Measurements from ENCODE around the gene GREB1L. TPM values are rescaled to one million over a fixed set of nuclear protein-coding genes. Genes with fewer than 3 reads are reported as not detected.

Gene GREB1L
- total RNA-seq, 1 donor from 2014 or later, result 0.70 TPM

- H3K27ac Mint-ChIP-seq (ENCODE audit: unreplicated experiment), result no peak overlapping the region
- H3K27me3 Mint-ChIP-seq (ENCODE audit: unreplicated experiment), result peaks cover 36% of the 10 kb centered on the region
- H3K4me3 Mint-ChIP-seq (ENCODE audit: unreplicated experiment), result no peak overlapping the region
- no peaks in the 10 kb centered on the region for H3K4me1 Mint-ChIP-seq (ENCODE audit: unreplicated experiment)
- DNase-seq (ENCODE audit: extremely low spot score, unreplicated experiment), result no peak
- H3K9me3 Mint-ChIP-seq (ENCODE audit: unreplicated experiment), result no peaks in the 10 kb centered on the region
- peaks cover 2% of the 10 kb centered on the region for H3K36me3 Mint-ChIP-seq (ENCODE audit: unreplicated experiment)
- no peak for TF ChIP-seq CTCF (IDR thresholded peaks at IDR 0.05)
These were observed 230.7 kb downstream of the GREB1L start for GRCh38 chr18:21472741-21473140.

DNA sequence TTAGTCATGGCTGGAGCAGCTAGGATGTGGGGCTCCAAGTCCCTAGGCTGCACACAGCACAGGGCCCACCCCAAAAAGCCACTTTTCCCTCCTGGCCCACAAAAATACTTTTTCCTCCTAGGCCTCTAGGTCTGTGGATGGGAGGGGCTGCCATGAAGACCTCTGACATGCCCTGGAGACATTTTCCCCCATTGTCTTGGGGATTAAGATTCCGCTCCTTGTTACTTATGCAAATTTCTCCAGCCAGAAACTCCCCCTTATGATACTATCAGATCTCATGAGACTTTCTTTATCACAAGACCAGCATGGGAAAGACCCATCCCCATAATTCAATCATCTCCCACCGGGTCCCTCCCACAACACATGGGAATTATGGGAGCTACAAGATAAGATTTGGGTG, 232.6 kb downstream of the GREB1L start:
- H3K4me1 Mint-ChIP-seq (ENCODE audit: unreplicated experiment), result no peaks in the 10 kb centered on the region
- H3K27ac Mint-ChIP-seq (ENCODE audit: unreplicated experiment), result no peak overlapping the region
- H3K36me3 Mint-ChIP-seq (ENCODE audit: unreplicated experiment), result peaks cover 2% of the 10 kb centered on the region
- no peak overlapping the region for H3K4me3 Mint-ChIP-seq (ENCODE audit: unreplicated experiment)
- no peak for TF ChIP-seq CTCF (IDR thresholded peaks at IDR 0.05)
- no peak for DNase-seq (ENCODE audit: extremely low spot score, unreplicated experiment)
- no peaks in the 10 kb centered on the region for H3K9me3 Mint-ChIP-seq (ENCODE audit: unreplicated experiment)
- H3K27me3 Mint-ChIP-seq (ENCODE audit: unreplicated experiment), result peaks cover 22% of the 10 kb centered on the region

- Mint-ChIP-seq H3K27me3 (ENCODE audit: unreplicated experiment) (peaks cover 3% of the 10 kb centered on the region), H3K27ac (ENCODE audit: unreplicated experiment) (no peak overlapping the region), H3K4me1 (ENCODE audit: unreplicated experiment) (peaks cover under 1% of the 10 kb centered on the region), H3K9me3 (ENCODE audit: unreplicated experiment) (no peaks in the 10 kb centered on the region), H3K4me3 (ENCODE audit: unreplicated experiment) (no peak overlapping the region), H3K36me3 (ENCODE audit: unreplicated experiment) (no peaks in the 10 kb centered on the region)
- no peak for TF ChIP-seq CTCF (IDR thresholded peaks at IDR 0.05)
- DNase-seq (ENCODE audit: extremely low spot score, unreplicated experiment), result no peak
These were observed 237.7 kb downstream of the GREB1L start for GRCh38 chr18:21479721-21480120.

GRCh38 chr18:21481739-21482138, 239.7 kb downstream of the GREB1L start:
- Mint-ChIP-seq H3K36me3 (ENCODE audit: unreplicated experiment) (no peaks in the 10 kb centered on the region), H3K9me3 (ENCODE audit: unreplicated experiment) (no peaks in the 10 kb centered on the region), H3K4me3 (ENCODE audit: unreplicated experiment) (no peak overlapping the region), H3K27me3 (ENCODE audit: unreplicated experiment) (no peaks in the 10 kb centered on the region), H3K4me1 (ENCODE audit: unreplicated experiment) (peaks cover 6% of the 10 kb centered on the region), H3K27ac (ENCODE audit: unreplicated experiment) (no peak overlapping the region)
- DNase-seq (ENCODE audit: extremely low spot score, unreplicated experiment), result no peak
- TF ChIP-seq CTCF (IDR thresholded peaks at IDR 0.05), result no peak

DNA sequence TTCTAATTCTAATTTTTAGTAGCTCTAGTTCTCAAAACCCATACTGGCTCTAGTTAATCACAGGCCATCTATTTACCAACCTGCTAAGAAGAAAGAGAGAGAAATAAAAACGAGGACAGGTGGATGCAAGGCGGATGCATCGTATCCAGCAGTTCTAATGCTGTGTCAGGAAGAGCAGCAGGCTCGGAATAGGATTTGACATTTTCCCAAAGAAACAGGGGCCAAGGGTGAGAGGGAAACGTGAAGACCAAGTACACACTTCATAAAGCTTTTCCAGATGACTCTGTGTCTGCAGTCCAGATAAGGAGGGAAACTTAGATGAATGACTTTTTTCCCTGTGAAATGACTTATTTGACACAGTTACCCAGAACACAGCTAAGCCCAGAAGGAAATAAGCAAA, 241.0 kb downstream of the GREB1L start:
- no peaks in the 10 kb centered on the region for H3K36me3 Mint-ChIP-seq (ENCODE audit: unreplicated experiment)
- no peak for TF ChIP-seq CTCF (IDR thresholded peaks at IDR 0.05)
- H3K27ac Mint-ChIP-seq (ENCODE audit: unreplicated experiment), result no peak overlapping the region
- H3K4me1 Mint-ChIP-seq (ENCODE audit: unreplicated experiment), result peaks cover 6% of the 10 kb centered on the region
- H3K27me3 Mint-ChIP-seq (ENCODE audit: unreplicated experiment), result peaks cover 3% of the 10 kb centered on the region
- DNase-seq (ENCODE audit: extremely low spot score, unreplicated experiment), result no peak
- H3K4me3 Mint-ChIP-seq (ENCODE audit: unreplicated experiment), result no peak overlapping the region
- no peaks in the 10 kb centered on the region for H3K9me3 Mint-ChIP-seq (ENCODE audit: unreplicated experiment)

All from osteocyte (in vitro differentiated cells).